Right hindlimb (tissue), 1 donor: Measurements from ENCODE around the gene NDST1.
"Not testable (repeated sequence)": the region's sequence is repeated elsewhere in the genome, so short reads cannot be mapped to it uniquely, and the experiment has no call there.

Experiments used
- DNase-seq: peaks from one replicate; pipeline ENCODE4 v3.0.0-alpha.2; 2018

NDST1 gene

DNA sequence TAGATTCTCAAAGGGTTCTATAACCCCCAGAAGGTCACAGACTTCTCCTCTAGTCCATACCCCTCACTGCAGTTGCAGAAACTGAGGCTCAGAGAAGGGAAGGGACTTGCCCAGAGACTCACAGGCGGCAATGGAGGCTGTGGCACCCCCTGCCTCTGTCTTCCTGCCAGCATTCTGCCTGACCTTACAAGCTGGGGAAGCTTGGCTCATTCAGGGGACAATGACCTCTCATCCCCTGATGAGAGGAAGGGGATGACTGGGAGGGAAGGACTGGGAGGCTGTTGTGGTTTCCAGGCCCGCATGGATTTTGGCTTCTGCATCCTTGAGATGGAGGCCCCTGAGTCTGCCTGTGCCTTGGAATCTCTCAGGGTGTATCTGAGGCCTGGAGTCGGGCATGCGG lies 897 bp downstream of the NDST1 start:
- DNase-seq, result no peak

DNA sequence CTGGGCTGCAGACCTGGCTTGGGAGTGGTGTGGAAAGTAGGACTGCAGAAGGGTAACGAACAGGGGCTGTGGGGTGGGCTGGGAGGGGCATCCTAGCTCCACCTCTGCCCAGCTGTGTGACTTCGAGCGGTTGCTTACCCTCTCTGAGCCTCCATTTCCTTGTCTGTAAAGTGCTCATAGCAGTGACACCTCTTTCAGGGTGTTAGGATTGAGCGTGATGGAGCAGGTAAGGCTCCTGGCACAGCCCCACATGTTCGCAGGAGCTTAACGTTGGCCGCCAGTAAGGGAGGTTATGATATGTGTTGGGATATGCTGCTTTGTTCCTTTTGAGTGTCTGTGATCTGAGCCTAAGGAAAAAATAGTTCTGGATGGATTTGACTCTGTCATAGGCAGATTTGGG lies 2.1 kb downstream of the NDST1 start:
- DNase-seq, result no peak

DNA sequence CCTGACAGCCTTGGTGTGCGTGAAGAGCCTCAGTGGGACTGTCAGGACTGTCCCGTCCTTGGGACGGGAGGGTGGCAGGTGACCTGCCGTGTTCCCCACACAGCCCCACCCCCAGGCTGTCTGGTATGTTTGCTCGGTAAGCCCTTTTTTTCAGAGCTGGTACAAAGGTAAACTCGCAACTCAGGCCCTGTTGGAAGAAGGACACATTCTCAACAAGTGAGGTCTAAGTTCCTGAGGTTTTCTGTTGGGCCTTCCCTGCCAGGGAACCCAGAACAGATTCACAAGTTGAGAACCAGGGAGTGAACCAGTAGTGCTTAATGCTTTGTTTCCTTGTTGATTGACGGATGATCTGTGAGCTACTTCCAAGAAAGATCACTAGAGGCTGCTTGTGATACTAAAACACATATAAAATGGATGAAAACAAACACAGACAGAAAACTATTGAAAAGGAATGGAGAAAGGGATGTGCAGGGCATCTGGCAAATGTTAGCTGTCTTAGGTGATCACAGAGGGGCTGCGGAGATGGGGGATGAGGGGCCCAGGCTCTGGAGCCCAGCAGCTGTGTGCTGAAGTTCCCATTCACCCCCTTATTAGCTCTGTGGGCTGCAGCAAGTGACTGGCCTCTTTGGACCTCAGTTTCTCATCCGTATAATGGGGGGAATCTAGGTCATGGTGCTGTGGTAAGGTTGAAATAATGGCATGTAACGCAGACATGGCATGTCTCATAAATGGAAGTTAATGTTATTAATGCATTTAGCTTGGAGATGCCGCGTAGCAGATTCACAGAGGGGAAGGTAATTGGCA lies 2.7 kb downstream of the NDST1 start:
- no peak for DNase-seq

DNA sequence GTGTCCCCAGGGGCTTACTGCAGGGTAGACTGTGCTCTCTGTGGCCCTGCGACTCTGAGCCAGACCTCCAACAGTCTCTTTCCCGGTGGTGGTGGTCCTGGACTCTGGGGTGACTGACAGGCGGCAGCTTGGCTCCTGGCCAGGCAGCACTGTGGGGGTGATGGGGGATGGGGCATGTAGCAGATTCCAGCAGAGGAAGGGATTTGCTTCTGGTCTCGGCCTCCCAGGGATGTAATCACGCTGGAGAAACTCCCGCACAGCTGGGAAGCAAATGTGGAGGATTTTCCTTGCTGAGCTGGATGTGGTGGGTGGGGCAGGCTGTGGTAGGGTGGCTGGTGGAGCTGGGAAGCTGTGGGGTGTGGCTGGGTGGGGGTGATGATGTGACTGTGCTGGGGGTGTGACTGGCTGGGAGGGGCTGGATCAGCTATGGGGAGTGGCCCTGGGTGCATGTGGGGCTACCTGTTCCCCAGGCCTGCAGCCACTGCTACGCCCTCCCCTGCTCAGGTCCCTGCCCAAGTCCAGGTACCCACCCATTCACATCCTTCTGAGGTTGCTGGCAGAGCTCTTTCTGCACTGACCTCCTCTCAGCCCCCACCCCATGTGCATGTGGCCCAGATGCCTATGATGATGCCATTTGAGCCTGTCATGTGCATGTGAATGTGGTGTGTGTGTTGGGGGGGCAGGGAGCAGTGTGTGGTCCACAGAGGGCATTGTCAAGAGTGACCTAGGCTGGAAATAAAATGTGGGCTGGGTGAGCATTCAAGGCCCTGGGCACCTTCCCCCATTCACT lies 3.8 kb downstream of the NDST1 start:
- DNase-seq, result peak; percentile 68

DNA sequence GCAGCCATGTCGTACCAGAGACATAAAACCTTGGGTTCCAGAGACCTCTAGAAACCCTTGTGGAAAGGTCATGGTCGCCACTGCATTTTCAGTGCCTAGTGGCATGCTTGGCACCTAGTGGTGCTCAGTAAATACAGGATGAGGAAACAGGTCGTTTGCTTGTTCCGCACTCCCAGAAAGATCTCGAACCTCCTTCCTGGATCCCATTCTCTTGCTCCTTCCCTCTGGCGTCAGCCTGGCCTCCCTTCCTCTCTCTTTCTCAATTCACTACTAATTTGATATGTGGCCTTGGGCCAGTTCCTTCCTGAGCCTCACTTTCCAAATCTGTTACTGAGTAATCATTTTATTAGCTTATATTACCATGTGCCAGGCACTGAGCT lies 4.4 kb downstream of the NDST1 start:
- DNase-seq, result no peak

DNA sequence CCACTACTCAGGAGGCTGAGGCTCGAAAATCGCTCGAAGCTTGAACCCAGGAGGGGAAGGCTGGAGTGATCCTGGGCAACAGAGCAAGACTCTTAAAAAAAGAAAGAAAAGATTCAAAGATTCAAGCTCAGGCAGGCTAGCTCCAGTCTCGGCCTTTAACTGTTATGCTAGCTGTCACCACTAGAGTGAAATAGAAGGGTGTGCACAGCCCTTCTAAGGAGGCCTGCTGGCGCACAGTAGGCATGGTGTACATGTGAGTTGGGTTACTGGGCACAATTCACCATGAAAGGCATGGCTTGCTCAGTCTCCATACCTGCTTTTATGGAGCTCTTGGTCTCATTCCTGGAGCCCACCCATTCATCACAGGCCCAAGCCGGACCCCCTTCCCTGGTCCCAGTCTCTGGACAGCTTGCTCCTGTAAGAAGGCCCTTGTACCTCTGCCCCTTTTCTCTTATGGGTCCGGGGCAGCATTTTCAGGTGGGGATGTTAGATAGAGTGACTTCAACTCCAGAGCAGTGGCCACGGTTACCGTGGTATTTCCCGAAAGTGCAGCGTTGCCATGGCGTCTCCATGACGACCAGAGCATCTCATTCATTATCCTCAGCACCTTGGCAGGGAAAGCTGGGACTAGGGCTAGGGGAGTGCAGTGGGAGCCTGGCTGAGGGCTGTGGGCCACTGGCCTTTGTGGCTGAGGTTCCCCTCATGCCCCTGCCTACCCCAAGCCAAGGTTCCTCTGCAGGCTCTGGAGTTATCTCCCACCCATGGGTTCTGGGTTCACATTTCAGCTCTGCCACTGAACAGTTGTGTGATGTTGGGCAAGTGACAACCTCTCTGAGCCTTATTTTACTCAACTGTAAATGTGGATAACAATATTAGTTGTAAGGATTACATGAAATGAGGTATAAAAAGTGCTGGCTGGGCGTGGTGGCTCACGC lies 5.7 kb downstream of the NDST1 start:
- no peak for DNase-seq

DNA sequence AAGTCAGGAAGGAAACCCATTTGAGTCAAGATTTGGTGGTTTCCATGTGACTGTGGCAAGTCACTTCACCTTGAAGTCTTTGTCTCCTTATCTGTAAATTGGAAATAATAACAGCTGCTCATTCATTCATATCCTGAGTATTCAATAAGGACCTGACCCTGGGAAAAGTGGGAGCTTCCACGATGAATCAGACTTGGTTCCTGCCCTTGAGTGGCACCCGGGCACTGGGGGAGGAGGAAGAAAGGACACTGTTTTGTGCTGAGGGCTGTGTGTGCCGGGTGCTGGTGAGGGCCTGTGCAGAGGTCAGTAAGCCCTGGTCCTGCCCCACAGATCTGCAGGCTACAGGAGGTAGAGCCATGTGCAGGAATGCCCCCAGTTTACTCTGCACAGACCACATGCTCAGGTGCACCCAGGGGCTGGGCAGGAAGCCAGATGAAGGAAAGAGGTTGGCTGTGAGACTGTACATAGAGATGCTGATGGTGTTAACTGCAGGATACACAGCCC lies 6.8 kb downstream of the NDST1 start:
- no peak for DNase-seq

DNA sequence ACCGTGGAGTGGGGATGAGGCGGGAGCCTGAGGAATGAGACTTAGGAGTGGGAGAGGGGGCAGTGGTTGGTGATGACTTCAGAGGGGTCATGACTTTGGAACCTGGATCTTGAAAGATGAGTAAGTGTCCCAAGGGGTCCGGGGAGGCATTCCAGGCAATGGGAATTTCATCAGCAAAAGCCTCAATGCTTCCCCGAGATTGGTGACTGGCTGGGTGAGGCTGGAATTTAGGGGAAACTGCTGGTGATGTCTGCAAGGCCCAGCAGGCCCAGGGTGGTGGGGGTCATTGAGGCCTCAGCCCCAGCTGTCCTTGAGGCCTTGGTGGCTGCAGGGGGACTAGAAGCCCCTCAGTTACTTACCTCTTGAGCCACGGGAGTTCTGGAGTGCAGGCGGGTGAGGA lies 7.5 kb downstream of the NDST1 start:
- DNase-seq, result no peak

DNA sequence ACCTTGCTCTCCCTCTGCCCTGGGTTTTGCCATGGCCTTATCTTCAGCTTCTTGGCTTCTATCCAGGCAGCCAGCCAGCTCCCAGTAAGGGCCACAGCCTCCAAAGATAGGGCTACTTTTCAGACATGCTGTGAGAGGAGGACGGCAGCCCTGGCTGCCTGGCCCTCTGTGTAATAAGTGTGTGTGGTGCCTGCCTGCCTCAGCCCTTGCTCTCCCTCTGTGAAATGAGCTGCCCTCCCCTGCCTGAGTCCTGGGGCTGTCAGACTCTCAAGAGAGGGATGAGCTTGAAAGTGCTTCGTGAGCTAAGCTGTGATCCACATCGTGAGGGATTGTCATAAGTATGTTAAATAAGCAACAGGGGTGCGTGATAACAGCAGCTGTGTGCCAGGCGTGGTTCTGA lies 8.1 kb downstream of the NDST1 start:
- no peak for DNase-seq

DNA sequence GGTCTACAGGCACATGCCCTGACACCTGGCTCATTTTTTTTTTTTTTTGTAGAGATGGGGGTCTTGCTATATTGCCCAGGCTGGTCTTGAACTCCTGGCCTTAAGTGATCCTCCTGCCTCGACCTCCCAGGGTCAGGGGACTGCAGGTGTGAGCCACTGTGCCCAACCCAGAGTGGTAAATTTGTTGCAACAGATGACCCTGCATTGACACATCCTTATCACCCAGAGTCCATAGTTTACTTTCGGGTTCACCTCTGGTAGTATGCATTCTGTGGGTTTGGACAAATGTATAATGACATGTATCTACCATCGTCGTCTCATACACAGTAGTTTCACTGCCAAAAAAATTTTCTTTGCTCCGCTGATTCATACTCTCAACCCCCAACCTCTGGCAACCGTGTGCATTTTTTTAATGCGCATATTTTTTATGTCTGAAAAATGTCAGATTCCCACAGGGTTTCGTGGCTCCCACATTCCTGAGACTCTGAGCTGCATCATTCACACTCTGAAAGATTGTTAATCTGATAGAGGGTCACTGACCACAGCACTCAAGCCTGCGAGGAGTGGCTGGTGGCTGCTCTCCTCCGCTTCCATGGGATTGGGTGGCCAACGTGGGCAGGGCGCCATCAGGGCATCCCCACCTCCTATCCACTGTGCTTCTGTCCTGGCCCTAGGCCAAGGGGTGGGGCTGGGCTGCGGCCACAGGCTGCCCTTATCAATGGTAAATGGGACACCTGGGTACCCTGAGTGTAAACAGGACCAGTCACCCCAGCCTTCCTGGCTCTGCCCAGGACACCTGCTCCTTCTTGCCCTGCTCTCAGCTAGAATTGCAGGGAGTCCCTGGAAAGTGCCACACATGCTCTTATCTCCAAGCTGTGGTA lies 9.6 kb downstream of the NDST1 start:
- no peak for DNase-seq

DNA sequence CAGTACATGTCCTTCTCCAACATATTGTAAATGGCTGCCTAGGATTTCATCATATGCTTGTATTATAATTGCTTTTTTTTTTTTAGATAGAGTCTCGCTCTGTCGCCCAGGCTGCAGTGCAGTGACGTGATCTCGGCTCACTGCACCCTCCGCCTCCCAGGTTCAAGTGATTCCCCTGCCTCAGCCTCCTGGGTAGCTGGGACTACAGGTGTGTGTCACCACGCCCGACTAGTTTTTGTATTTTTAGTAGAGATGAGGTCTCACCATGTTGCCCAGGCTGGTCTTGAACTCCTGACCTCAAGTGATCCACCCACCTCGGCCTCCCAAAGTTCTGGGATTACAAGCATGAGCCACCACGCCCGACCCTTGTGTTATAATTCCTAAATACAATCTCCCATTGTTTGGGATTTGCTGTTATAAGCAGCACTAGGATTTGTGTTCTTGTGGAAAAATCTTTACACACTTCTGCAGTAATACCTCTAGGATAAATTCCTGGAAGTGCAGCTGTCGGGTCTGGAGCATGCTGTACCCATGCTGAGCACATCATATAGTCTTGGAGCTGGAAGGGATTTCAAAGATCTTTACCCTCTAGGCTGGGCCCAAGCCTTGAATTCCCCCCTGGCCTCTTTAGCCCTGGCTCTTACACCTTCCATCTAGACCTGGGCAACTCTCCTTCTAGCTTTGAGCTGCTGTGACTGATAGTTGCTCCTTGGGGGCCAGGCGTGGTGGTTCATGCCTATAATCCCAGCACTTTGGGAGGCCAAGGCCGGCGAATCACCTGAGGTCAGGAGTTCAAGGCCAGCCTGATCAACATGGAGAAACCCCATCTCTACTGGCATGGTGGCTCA lies 11.0 kb downstream of the NDST1 start:
- DNase-seq, result not testable (repeated sequence)

DNA sequence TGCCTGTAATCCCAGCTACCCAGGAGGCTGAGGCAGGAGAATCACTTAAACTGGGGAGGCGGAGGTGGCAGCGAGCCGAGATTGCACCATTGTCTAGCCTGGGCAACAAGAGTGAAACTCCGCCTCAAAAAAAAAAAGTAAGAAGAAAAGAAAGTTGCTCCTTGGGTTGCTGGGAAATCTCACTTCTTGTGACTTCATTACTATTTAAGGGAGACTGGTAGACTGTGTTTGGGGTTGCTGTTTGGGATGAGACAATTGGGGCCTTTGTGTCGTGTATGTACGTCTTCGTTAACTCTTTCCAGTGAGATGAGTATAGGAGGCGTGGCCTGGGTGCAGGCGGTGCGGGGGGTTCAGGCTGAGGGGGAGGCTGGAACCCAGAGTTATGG lies 11.6 kb downstream of the NDST1 start:
- no peak for DNase-seq

DNA sequence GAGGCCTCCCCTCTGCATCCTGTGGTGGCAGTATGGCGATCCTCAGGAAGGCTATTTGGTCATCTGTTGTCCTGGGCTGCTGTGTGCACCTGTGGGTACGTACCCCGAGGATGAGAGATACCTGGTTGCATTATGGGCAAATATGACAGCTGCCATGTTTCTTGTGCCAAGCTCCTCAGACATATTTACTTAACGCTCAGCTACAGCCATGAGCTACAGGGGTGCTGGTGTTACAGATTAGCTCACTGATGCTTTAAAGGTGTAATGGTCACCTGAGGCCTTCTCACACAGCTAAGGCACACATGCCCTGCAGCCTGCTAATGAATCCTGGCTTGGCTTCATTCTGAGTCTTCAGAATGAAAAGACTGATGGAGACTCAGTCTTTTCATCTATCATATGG lies 12.0 kb downstream of the NDST1 start:
- no peak for DNase-seq

DNA sequence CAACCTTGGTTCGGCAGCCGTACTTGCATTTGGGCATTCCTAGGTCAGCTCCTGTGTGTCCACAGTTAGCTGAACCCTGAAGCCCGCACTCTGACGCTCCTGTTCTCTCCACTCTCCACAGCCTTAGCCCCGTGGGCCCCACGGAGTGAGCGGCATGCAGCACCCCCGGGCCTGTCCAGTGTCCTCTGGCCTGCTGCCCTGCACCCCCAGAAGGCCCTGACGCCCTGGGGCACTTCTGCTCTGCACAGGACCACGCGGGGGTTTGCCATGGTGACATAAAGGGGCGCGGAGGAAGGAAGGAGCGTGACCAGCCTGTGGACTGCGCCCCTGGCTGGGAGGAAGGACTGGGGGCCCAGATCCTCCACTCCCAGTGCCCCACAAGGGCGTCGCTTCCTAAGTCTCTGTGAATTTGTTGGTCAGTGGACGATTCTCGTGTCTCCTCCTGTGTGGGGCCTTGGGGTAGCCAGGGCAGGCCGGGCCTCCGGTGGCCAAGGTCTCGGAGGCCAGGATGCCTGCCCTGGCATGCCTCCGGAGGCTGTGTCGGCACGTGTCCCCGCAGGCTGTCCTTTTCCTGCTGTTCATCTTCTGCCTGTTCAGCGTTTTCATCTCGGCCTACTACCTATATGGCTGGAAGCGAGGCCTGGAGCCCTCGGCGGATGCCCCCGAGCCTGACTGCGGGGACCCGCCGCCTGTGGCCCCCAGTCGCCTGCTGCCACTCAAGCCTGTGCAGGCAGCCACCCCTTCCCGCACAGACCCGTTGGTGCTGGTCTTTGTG lies 13.0 kb downstream of the NDST1 start:
- no peak for DNase-seq

DNA sequence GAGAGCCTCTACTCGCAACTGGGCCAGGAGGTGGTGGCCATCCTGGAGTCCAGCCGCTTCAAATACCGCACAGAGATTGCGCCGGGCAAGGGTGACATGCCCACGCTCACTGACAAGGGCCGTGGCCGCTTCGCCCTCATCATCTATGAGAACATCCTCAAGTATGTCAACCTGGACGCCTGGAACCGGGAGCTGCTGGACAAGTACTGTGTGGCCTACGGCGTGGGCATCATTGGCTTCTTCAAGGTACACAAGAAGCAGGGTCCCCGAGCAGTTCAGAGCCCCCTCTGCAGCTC lies 13.5 kb downstream of the NDST1 start:
- DNase-seq, result no peak

DNA sequence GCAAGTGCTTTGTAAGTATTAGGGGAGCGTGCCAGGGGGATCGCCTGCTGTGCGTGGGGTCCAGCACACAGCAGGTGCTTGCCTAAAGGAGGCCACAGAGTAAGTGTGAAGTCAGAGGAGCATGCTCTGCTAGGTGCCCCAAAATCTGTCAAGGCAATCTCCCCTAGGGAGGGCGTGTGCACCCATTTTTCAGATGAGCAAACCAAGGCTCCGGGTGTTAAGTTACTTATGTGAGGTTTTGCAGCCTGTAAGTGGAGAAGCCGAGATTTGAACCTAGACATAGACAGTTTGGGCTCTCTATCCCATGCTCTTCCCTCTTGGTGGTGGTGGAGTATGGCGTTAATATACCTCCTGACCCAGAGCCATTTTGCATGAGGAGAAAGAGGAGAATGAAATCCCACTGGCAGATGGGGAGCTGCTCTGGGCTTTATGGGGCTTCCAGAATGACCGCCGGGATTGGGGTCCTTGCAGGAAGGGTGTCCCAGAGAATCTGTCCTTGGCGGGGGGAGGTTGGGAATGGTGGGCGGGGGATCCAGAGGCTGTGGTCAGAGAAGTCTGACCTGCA lies 14.1 kb downstream of the NDST1 start:
- DNase-seq, result no peak

DNA sequence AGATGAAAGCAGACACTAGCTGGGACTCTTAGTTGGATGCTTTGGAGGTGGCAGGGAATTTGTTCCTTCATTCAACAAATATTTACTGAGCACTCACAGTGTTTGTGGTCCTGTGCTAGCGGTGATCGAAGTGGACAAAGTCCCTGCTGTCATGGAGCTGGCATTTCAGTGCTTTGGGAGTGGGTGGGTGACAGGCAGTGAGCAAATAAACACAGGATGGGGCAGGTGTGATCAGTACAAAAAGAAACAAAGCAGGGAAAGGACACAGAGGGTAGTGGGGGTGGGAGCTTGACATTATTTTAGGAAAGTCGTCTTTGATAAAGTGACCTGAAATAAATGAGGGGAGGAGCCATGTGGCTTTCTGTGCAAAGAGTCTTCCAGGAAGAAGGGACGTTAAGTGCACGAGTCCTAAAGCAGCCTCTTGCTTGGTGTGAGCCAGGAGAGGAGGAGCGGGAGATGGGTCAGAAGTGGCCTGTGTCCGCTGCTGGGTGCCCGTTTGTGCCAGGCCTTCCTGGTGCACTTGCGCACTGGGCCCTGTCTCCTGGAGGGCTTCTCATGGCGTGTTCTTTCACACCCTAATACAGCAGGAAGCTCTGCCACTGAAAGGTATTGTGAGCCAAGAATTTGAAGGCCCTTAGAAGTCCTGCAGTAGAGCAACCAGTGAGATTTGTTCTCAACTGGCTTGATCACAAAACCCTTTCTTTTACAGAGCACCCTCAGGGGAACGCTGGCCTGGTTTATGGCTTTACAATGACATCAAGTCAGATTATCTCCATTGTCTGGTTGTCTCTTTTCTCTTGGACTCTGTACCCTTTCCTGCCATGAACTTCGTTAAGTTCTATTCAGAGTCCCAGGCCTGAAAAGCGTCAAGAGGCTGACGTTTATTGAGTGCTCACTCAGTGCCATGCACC lies 14.8 kb downstream of the NDST1 start:
- no peak for DNase-seq

DNA sequence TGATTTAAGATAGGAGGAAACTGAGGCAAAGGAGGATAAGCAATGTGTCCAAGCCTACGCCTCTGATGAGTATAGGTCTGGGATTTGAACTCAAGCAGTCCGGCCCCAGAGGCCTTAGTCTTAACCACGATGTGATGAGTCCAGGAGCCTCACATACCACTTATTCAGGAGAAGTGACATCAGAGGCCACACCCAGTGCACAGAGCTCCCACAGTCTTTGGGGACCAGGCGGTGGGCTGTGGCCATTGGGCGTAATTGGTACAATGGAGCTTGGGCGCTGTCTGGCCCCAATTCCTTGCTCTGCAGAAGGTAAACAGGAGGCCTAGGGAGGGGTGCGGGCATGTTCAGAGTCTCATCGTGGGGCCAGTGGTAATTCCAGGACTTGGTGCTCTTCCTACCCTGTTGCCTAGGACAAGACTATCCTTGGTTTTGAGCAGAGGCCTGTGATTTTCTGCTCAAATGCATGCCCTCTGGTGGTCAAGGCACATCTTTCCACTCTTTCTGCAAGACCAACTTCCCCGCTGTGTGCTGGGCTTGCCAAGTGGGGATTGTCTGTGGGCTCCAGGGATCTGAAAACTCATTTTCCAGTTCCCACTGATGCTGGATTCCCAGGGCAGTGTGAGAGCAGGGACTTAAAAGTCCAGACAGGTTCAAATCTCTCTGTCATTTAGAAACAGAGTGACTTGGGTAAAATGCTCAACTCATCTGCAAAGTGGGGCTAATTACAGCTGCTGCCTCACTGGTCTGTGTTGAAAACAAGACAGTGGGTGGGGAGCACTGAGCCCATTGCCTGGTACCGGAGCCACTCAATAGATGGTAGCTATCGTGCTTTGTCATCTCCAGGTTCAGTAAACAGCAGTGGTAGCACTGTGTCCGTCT lies 15.8 kb downstream of the NDST1 start:
- DNase-seq, result peak; percentile 53
